Measurements from ENCODE around the gene TBX4.

The TBX4 gene

DNA sequence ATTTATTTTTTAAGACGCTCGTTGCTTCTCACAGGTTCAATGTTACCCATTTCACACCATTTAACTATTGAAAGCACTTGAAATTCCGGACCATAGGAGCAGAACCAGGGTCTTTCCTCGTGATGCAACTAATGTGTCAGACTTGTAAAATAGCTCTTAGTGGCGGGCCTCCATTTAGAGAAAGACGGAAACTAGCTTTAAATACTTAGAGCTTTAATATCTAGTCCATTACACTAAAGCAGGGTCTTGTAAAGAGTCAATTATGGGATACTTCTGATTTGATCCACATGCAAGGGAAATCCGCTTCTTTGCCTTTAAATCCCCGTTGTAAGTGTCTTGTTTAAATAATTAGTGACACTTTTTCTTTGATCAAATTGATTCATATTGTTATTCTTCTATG lies 82.2 kb downstream of the TBX4 start:
- no peak for DNase-seq
